ENCODE data around the gene CNN2. TPM values are rescaled to one million over a fixed set of nuclear protein-coding genes. Genes with fewer than 3 reads are reported as not detected.

The CNN2 gene
- total RNA-seq, 2 experiments from 2014 or later = 417 to 455 TPM

DNA sequence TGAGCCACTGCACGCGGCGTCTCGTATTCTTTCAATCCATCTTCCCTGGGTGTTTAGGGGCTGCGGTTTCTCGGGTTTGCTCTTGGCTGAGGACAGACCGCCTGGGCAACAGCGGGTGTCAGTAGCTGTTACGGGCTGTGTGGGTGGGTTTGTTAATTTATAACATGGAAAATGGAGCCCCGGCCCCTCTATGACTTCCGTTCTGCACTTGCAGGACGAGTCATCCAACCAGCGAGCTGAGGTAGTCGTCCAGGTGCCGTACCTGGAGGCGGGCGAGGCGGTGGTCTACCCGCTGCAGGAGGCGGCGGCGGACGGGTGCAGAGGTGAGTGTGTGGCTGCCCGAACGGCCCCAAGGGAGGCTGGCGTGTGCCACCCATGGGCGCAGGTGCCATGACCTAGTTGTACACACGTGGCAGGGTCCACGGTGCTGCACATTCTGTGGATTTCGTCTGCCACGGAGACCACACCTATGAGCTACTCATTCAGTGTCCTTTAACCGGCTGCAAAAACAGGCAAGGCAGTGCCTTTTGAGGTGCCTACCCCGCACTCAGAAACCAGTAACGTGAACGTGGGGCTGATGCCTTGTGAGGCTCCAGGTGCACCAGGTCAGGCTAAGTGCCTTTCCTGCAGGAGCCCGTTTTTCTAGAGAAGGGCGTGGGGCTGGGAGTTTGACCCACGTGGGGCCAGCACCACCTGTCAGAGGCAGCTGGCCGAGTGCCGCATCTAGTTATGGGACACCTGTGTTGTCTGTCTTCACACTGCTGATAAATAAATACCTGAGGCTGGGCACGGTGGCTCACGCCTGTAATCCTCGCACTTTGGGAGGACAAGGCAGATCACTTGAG, 57.8 kb downstream of the CNN2 start:
- H3K27me3 Mint-ChIP-seq (ENCODE audit: low read depth) = no peaks in the 10 kb centered on the region
- no peak overlapping the region for H3K4me3 Mint-ChIP-seq
- peaks cover 81% of the 10 kb centered on the region for H3K4me1 Mint-ChIP-seq (ENCODE audit: low read depth)
- no peak for DNase-seq
- CTCF ChIA-PET = no interaction called here
- no peaks in the 10 kb centered on the region for H3K9me3 Mint-ChIP-seq (ENCODE audit: insufficient read depth)
- H3K27ac Mint-ChIP-seq = peak overlapping the region; percentile 70
- peaks cover 67% of the 10 kb centered on the region for H3K36me3 Mint-ChIP-seq (ENCODE audit: low read depth)
- ATAC-seq = no peak
- POLR2A ChIA-PET = interaction anchor here (0.8 to 7.4 kb wide), 8 partner anchors 6 to 117 kb away, joined by 3 to 103 read pairs (median 4); partner anchors contain the start of gene WDR18

DNA sequence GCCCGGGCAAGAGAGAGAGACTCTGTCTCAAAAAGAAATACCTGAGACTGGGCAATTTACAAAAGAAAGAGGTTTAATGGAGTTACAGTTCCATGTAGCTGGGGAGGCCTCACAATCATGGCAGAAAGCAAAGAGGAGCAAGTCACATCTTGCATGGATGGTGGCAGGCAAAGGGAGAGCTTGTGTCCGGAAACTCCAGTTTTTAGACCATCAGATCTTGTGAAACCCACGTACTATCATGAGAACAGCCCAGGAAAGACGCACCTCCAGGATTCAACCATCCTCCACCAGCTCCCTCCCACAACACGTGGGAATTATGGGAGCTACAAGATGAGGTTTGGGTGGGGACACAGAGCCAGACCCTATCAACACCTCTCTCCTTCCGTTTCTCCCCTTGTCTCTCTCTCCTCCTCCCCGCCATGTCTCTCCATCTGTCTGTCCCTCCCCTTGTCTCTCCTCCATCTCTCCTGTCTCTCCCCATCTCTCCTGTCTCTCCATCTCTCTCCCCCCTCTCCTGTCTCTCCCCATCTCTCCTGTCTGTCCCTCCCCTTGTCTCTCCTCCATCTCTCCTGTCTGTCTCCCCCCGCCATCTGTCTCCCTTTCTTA, 58.7 kb downstream of the CNN2 start:
- Mint-ChIP-seq H3K9me3 (ENCODE audit: insufficient read depth) (no peaks in the 10 kb centered on the region), H3K36me3 (ENCODE audit: low read depth) (peaks cover 58% of the 10 kb centered on the region), H3K27me3 (ENCODE audit: low read depth) (no peaks in the 10 kb centered on the region), H3K4me1 (ENCODE audit: low read depth) (peaks cover 81% of the 10 kb centered on the region), H3K4me3 (no peak overlapping the region), H3K27ac (peak overlapping the region; percentile 77)
- POLR2A ChIA-PET = interaction anchor here (0.8 to 7.4 kb wide), 9 partner anchors 7 to 116 kb away, joined by 3 to 103 read pairs (median 4); partner anchors contain the start of genes POLR2E and WDR18
- CTCF ChIA-PET = interaction anchor here (3.7 kb wide), 1 partner anchor 18 kb away, joined by 17 read pairs; the partner anchor contains the start of gene ARHGAP45
- no peak for DNase-seq
- no peak for ATAC-seq

DNA sequence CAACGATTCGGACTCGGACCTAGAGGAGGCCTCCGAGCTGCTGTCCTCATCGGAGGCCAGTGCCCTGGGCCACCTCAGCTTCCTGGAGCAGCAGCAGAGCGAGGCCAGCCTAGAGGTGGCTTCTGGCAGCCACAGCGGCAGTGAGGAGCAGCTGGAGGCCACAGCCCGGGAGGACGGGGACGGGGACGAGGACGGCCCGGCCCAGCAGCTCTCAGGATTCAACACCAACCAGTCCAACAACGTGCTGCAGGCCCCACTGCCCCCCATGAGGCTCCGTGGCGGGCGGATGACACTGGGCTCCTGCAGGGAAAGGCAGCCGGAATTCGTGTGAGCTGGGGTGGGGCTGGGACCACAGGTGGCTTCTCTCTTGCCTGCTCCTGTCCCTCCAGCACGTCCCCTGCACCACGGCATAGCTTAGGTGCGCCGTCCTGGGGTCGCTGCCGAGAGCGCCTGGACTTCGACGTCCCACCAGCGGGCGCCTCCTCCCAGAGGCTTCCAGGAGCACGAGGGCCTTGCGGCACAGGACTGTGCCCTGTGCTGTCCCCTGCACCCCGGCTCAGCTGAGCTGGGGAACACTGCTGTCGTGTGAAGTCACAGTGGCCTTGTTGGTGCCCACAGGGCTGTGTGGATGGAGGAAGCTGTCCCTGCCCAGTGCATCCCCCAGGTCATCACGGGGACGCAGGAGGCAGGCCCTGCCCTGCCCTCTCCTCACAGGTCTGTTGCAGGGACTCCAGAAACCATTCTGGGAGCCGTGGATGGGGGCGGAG, 59.5 kb downstream of the CNN2 start:
- DNase-seq = no peak
- peaks cover 78% of the 10 kb centered on the region for H3K4me1 Mint-ChIP-seq (ENCODE audit: low read depth)
- CTCF ChIA-PET = interaction anchor here (1.2 to 3.7 kb wide), 5 partner anchors 9 to 28 kb away, joined by 3 to 17 read pairs (median 5); partner anchors contain the start of gene ARHGAP45
- H3K27ac Mint-ChIP-seq = peak overlapping the region; percentile 77
- POLR2A ChIA-PET = interaction anchor here (0.8 to 7.4 kb wide), 13 partner anchors 8 to 126 kb away, joined by 3 to 103 read pairs (median 4); partner anchors contain the start of genes ARHGAP45, POLR2E, RNU6-2 and WDR18
- H3K36me3 Mint-ChIP-seq (ENCODE audit: low read depth) = peaks cover 55% of the 10 kb centered on the region
- H3K27me3 Mint-ChIP-seq (ENCODE audit: low read depth) = no peaks in the 10 kb centered on the region
- no peak for ATAC-seq
- no peaks in the 10 kb centered on the region for H3K9me3 Mint-ChIP-seq (ENCODE audit: insufficient read depth)
- peak overlapping the region; percentile 10 for H3K4me3 Mint-ChIP-seq

DNA sequence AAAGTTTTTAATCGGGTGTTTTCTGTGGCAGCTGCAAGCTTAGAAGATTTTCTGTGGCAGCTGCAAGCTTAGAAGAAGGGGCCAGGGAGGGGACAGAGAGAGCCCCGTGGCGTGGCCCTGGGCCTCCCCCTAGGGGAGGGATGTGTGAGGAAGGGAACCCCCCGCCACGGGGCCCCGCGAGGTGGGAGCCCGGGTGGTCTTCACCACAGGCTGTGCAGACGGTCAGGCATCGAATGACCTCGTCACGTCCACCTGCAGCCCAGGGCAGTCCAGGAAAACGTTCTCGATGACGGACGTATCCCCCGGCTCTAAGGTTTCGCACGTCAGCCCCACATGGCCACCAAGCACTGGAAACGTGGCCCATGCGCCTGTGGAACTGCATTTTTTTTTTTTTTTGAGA, 60.2 kb downstream of the CNN2 start:
- DNase-seq (no peak), ATAC-seq (no peak)
- peaks cover 77% of the 10 kb centered on the region for H3K4me1 Mint-ChIP-seq (ENCODE audit: low read depth)
- H3K36me3 Mint-ChIP-seq (ENCODE audit: low read depth) = peaks cover 51% of the 10 kb centered on the region
- ChIA-PET POLR2A (interaction anchor here (0.8 to 7.4 kb wide), 9 partner anchors 8 to 125 kb away, joined by 3 to 103 read pairs (median 4); partner anchors contain the start of genes ARHGAP45, POLR2E and RNU6-2), CTCF (interaction anchor here (0.6 to 3.7 kb wide), 6 partner anchors 9 to 117 kb away, joined by 3 to 17 read pairs (median 4); partner anchors contain the start of gene ARHGAP45)
- peak overlapping the region; percentile 83 for H3K27ac Mint-ChIP-seq
- no peaks in the 10 kb centered on the region for H3K9me3 Mint-ChIP-seq (ENCODE audit: insufficient read depth)
- no peaks in the 10 kb centered on the region for H3K27me3 Mint-ChIP-seq (ENCODE audit: low read depth)
- H3K4me3 Mint-ChIP-seq = peak overlapping the region; percentile 10

GRCh38 chr19:1087813-1088415, 61.5 kb downstream of the CNN2 start:
- no peaks in the 10 kb centered on the region for H3K27me3 Mint-ChIP-seq (ENCODE audit: low read depth)
- H3K36me3 Mint-ChIP-seq (ENCODE audit: low read depth) = peaks cover 47% of the 10 kb centered on the region
- peak overlapping the region; percentile 83 for H3K27ac Mint-ChIP-seq
- no peaks in the 10 kb centered on the region for H3K9me3 Mint-ChIP-seq (ENCODE audit: insufficient read depth)
- POLR2A ChIA-PET = interaction anchor here (0.8 to 7.4 kb wide), 14 partner anchors 10 to 181 kb away, joined by 3 to 103 read pairs (median 5); partner anchors contain the start of genes ABCA7, ARHGAP45 and CIRBP
- peak; percentile 47 for ATAC-seq
- peak overlapping the region; percentile 56 for H3K4me3 Mint-ChIP-seq
- CTCF ChIA-PET = interaction anchor here (1.0 to 4.3 kb wide), 8 partner anchors 12 to 224 kb away, joined by 3 to 25 read pairs (median 3); partner anchors contain the start of genes ABCA7, ARHGAP45 and RNU6-2
- DNase-seq = peak; percentile 68
- peaks cover 72% of the 10 kb centered on the region for H3K4me1 Mint-ChIP-seq (ENCODE audit: low read depth)

DNA sequence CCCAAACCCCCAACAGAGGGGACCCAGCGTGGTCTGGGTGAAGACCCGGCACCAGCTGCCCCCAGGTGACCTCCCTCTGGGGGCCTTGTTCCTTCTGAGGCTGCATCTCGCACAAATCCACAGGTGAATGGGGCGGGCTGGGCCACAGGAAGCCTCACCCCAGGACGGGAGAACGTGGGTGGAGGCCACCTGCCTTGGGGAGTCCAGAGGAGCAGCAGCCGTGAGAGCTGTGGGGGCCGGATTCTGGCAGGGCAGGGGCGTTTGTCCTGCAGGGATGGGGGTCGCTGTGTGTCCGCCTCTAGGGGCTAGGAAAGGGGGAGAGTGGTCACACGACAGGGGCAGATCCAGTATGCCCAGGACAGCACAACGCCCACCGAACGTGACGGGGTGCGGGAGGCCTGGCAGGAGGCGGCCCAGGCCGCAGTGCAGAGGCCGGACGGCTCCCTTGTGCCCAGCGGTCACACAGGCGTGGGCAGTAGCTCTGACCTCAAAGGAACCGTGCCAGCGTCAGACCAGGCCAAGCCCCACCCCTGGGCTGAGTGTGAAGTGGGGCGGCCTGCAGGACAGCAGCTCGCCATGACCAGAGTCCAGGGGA, 62.1 kb downstream of the CNN2 start:
- peak; percentile 7 for ATAC-seq
- ChIA-PET CTCF (interaction anchor here (0.6 to 4.3 kb wide), 10 partner anchors 12 to 122 kb away, joined by 3 to 25 read pairs (median 3); partner anchors contain the start of genes ABCA7, ARHGAP45 and RNU6-2), POLR2A (interaction anchor here (0.8 to 7.4 kb wide), 15 partner anchors 10 to 181 kb away, joined by 3 to 103 read pairs (median 4); partner anchors contain the start of genes ABCA7, ARHGAP45 and CIRBP)
- Mint-ChIP-seq H3K4me1 (ENCODE audit: low read depth) (peaks cover 77% of the 10 kb centered on the region), H3K9me3 (ENCODE audit: insufficient read depth) (no peaks in the 10 kb centered on the region), H3K27ac (peak overlapping the region; percentile 83), H3K27me3 (ENCODE audit: low read depth) (no peaks in the 10 kb centered on the region), H3K36me3 (ENCODE audit: low read depth) (peaks cover 52% of the 10 kb centered on the region), H3K4me3 (peak overlapping the region; percentile 34)
- DNase-seq = no peak

Other genes starting within 250 kb of the CNN2 start
- 100 to 1,000 TPM; 524 to 526 TPM for gene PTBP1, start 229.2 kb upstream of the CNN2 start, total RNA-seq
- gene PLPPR3, start 204.7 kb upstream of the CNN2 start, total RNA-seq = not detected
- not detected for gene AZU1, start 198.8 kb upstream of the CNN2 start, total RNA-seq
- gene PRTN3, start 185.6 kb upstream of the CNN2 start, total RNA-seq = not detected
- not detected for gene ELANE, start 174.3 kb upstream of the CNN2 start, total RNA-seq
- gene CFD, start 166.9 kb upstream of the CNN2 start, total RNA-seq = 1 to 10 TPM; 2.1 to 2.2 TPM
- gene MED16, start 133.4 kb upstream of the CNN2 start, total RNA-seq = 10 to 100 TPM; 55.9 to 60.4 TPM
- not detected for gene RNU6-9, start 133.1 kb upstream of the CNN2 start, total RNA-seq
- gene R3HDM4, start 113.4 kb upstream of the CNN2 start, total RNA-seq = 10 to 100 TPM; 75.9 to 76.7 TPM
- gene KISS1R, start 109.3 kb upstream of the CNN2 start, total RNA-seq = 1 to 10 TPM in 1 of 2 experiments, under 1 TPM in 1; 0.55 to 1.1 TPM
- 10 to 100 TPM; 26.7 to 27.7 TPM for gene ARID3A, start 100.6 kb upstream of the CNN2 start, total RNA-seq
- 10 to 100 TPM; 51.5 to 53.0 TPM for gene WDR18, start 42.3 kb upstream of the CNN2 start, total RNA-seq
- not detected for gene GRIN3B, start 26.2 kb upstream of the CNN2 start, total RNA-seq
- gene TMEM259, start 5.5 kb upstream of the CNN2 start, total RNA-seq = 100 to 1,000 TPM; 153 to 160 TPM
- not detected for gene RNU6-2, start 5.1 kb upstream of the CNN2 start, total RNA-seq
- gene ABCA7, start 13.5 kb downstream of the CNN2 start, total RNA-seq = 10 to 100 TPM; 76.6 to 77.5 TPM
- 100 to 1,000 TPM; 433 to 445 TPM for gene ARHGAP45, start 40.6 kb downstream of the CNN2 start, total RNA-seq
- 100 to 1,000 TPM; 176 to 177 TPM for gene POLR2E, start 68.8 kb downstream of the CNN2 start, total RNA-seq
- gene GPX4, start 77.4 kb downstream of the CNN2 start, total RNA-seq = 100 to 1,000 TPM; 174 to 177 TPM
- 10 to 100 TPM; 58.6 to 70.5 TPM for gene SBNO2, start 147.7 kb downstream of the CNN2 start, total RNA-seq
- 10 to 100 TPM; 68.8 to 70.8 TPM for gene STK11, start 179.2 kb downstream of the CNN2 start, total RNA-seq
- under 1 TPM in 1 of 2 experiments, not detected in 1; 0.10 TPM for gene CBARP, start 211.4 kb downstream of the CNN2 start, total RNA-seq
- gene ATP5F1D, start 215.1 kb downstream of the CNN2 start, total RNA-seq = 100 to 1,000 TPM; 209 to 222 TPM
- 10 to 100 TPM; 88.4 to 94.3 TPM for gene MIDN, start 222.0 kb downstream of the CNN2 start, total RNA-seq
- gene CIRBP, start 242.7 kb downstream of the CNN2 start, total RNA-seq = 100 to 1,000 TPM; 172 to 195 TPM
- 10 to 100 TPM; 57.1 TPM for gene FAM174C, start 248.9 kb downstream of the CNN2 start, total RNA-seq

Data from activated CD8-positive, alpha-beta T cell treated with anti-CD3 and anti-CD28 coated beads, Interleukin-2, amount 10 ng/mL, durations not matched to agents 7 days and 5 days (primary cell).